HG03442 (cell line): ENCODE results near the gene SEMA5A.
A peak's percentile ranks its signal among the peaks of the same experiment; 100 is the strongest.

Experiments used
- ATAC-seq: cut with Tn5 transposase; IDR thresholded peaks from one replicate; pipeline ENCODE4 v1.9.1; 2021; ENCODE audit warnings: mild to moderate bottlenecking, moderate library complexity; ENCODE audit not compliant: unreplicated experiment

SEMA5A gene

GRCh38 chr5:9194509-9194908 lies 351.4 kb downstream of the SEMA5A start:
- ATAC-seq: no peak

GRCh38 chr5:9192266-9192665 lies 353.6 kb downstream of the SEMA5A start:
- no peak for ATAC-seq

DNA sequence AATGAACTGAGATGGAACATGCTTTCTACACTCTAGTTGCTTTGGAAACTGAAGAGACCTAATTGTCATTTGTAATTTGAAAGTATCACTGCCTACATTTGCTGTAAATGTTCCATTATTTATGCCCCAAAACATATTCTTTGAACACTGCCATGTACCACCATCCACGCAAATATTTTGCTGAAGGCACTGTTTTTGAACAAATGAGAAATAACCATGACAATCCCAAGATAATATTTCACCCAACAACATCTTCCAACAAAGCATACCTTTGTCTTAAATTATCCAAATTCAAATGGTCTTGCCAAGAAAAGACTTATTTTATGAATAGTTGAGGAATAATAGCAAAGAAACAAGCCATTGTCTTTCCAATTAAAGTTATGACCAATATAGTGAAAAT lies 356.2 kb downstream of the SEMA5A start:
- no peak for ATAC-seq

DNA sequence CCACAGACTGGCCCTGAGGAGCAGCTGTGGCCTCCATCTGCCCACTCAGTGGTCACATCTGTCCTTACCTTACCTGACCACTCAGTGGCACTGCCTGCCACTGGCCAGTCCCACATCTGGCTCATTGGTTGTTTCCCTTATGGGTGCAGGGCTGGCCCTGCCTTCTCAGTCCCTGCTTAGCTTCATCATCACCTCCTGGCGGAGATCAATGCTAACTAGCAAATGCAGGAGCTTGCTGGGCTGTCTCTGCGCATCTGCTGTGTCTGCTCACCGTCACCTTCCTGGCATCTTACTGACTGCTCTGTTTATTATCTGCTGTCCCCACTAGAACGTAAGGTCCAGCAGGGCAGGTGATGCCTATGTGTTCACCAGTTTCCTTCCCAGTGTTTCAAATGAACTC lies 356.9 kb downstream of the SEMA5A start:
- ATAC-seq: no peak

- peak; percentile 70 for ATAC-seq
Observed at GRCh38 chr5:9188131-9188530, 357.7 kb downstream of the SEMA5A start.

- no peak for ATAC-seq
Observed at GRCh38 chr5:9187614-9188013, 358.3 kb downstream of the SEMA5A start.

GRCh38 chr5:9186069-9186468 lies 359.8 kb downstream of the SEMA5A start:
- ATAC-seq: no peak

- no peak for ATAC-seq
Observed at GRCh38 chr5:9183992-9184391, 361.9 kb downstream of the SEMA5A start.

- no peak for ATAC-seq
Observed at GRCh38 chr5:9182899-9183695, 362.8 kb downstream of the SEMA5A start.

DNA sequence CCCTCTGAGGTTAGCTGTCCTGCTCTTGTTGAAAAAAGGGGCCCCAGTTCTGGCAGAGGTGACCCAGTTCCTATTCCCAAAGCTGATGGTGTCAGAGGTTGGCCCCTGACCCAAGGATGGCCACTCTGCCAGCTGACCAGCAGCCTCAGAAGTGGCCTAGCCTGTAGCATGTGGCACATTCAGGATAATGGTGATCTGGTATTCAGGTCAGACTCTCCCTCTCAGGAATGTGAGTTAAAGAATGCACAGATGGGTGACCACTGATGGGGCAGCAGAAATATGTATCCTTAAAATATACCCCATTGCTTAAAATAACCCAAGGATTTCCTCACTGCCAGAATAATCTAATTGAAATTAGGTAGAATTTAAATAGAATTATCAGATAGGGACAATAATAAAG lies 369.2 kb downstream of the SEMA5A start:
- no peak for ATAC-seq

GRCh38 chr5:9174446-9174845 lies 371.4 kb downstream of the SEMA5A start:
- ATAC-seq: no peak

DNA sequence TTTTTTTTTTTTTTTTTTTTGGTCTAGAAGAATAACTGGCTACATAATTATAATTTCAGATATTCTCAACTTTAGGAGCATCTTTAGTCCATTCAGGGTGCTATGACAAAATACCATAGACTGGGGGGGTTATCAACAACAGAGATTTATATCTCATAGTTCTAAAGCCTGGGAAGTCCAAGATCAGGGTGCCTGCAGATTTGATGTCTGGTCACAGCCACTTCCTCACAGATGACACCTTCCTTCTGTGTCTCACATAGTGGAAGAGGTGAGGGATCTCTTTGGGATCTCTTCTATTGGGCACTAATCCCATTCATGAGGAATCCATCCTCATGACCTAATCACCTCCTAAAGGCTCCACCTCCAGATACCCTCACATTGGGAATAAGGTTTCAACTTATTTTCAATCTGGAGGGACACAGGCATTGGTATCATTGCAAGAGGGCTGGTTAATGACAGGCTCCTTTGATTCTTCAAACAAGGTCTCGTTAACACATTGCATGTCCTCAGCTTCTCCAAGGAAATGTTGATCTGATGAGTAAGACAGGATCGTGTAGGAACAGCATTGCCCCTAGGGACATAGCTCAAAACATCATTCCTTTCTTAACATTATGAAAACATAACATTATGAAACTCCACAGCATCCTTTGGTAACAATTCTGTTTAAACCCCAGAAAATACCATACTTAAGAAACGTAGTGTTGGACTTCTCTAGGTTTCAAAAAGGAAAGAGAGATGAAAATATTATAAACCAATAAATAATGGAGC lies 372.4 kb downstream of the SEMA5A start:
- no peak for ATAC-seq

- no peak for ATAC-seq
Observed at GRCh38 chr5:9170026-9170425, 375.8 kb downstream of the SEMA5A start.

DNA sequence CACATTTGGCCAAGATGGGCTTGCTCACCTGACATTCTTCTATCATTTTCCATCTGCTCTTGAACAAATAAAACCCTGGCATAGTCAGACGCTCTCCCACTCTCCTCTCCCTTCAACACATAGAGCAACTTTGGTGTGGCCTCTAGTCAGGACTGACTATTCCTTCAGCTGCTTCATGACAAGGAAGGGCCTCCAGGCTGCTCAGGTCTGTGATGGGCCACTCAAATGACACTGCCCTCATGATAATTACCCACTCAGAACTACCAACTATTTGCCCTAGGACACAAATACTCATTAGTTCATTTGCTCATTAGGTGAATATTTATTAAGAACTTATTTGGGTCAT lies 376.3 kb downstream of the SEMA5A start:
- ATAC-seq: no peak

DNA sequence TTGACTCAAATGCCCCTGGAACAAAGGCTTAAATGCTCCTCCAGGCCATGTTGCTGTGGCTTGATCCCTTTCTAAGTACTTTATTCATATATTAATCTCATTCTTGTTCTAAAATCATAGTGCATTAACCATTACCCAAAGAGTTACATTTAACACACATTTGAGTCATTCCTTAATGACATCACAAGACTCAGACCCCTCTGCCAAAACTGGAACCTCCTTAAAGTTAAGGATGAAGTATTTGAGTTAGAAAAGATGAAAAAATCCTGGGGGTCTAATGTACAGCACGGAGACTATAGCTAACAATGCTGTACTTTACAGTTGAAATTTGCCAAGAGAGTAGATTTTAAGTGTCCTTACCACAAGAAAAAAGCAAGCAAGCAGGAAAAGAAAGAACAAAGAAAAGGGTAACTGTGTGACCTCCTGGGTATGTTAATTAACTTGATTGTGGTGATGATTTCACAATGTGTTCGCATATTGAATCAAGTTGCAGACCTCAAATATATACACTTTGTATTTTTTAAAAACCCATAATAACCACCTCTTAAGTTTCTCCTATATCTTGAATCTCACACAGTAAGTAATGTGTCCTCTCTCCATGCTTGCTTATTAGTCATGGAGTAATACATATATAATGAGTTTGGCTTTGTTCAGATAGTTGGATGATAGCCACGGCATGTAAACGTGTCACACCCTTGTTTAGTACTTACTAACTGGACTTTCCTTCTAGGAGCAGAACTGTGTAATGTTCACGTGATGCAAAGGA lies 376.9 kb downstream of the SEMA5A start:
- no peak for ATAC-seq

GRCh38 chr5:9166202-9167112 lies 379.4 kb downstream of the SEMA5A start:
- ATAC-seq: no peak

- no peak for ATAC-seq
Observed at GRCh38 chr5:9165546-9165945, 380.3 kb downstream of the SEMA5A start.

DNA sequence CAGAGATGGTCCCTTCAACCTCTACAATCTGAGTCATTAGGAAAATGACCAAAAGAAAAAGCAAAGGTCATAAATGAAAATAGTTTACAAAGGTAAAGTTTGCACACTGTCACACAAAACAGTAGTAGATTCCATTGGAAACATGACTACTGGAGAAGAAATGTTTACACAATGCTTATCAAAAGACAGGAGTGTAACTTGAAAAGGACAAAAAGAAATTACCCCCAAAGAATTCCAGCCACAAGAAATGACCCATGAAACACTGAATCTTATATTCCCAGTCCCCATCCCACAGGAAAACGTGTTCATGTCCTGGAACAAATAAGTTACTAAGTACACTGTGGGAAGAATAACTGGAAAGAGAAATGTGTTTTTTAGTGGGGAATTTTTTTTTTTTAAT lies 385.1 kb downstream of the SEMA5A start:
- no peak for ATAC-seq

DNA sequence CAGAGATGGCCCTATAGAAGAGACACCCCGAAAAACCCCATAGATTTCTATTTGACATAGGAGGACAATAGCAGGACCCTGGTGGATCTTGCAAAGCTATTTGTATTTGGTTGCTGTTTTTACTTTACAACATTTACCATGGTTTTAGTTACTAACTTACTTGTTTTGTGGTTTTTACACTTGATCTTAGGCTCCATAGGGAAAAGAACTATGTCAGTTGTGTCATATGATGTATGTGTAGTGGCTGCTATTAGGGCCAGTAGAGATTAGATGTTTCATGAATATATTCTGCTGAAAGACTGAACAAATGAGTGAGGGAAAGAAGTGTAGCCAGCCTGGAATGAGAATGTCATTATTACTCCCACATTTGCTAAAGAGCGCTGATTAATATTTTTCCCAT lies 388.1 kb downstream of the SEMA5A start:
- ATAC-seq: no peak

- ATAC-seq: no peak
Observed at GRCh38 chr5:9157020-9157419, 388.9 kb downstream of the SEMA5A start.

DNA sequence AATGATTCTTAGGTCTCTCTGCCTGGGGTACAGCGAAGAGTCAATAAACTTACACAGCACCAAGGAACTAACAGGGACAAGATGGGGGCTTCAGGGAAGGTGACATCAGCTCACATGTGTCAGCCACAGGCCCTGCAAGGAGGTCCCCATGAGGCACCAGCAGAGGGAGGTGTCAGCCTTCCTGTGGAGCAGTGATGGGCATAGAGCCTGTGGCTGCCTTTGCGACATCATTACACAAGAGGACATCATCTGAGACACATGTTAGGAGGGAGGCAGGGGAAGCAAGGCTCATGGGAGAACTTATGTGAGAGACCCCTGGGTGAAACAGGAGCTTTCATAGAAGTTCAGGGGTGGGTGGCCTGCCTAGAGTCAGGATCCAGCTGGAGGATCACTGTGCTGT lies 389.6 kb downstream of the SEMA5A start:
- ATAC-seq: peak; percentile 68
